ENCODE measurements around the gene PCDHGA3. TPM values are rescaled to one million over a fixed set of nuclear protein-coding genes. Genes with fewer than 3 reads are reported as not detected.
A peak's percentile ranks its signal among the peaks of the same experiment; 100 is the strongest.

The PCDHGA3 gene
- total and polyA plus RNA-seq, 2 of the 13 experiments (the other 11 are each of a cell fraction or from before 2014, with no cell fraction given) = 0.05 TPM; not detected in 1

DNA sequence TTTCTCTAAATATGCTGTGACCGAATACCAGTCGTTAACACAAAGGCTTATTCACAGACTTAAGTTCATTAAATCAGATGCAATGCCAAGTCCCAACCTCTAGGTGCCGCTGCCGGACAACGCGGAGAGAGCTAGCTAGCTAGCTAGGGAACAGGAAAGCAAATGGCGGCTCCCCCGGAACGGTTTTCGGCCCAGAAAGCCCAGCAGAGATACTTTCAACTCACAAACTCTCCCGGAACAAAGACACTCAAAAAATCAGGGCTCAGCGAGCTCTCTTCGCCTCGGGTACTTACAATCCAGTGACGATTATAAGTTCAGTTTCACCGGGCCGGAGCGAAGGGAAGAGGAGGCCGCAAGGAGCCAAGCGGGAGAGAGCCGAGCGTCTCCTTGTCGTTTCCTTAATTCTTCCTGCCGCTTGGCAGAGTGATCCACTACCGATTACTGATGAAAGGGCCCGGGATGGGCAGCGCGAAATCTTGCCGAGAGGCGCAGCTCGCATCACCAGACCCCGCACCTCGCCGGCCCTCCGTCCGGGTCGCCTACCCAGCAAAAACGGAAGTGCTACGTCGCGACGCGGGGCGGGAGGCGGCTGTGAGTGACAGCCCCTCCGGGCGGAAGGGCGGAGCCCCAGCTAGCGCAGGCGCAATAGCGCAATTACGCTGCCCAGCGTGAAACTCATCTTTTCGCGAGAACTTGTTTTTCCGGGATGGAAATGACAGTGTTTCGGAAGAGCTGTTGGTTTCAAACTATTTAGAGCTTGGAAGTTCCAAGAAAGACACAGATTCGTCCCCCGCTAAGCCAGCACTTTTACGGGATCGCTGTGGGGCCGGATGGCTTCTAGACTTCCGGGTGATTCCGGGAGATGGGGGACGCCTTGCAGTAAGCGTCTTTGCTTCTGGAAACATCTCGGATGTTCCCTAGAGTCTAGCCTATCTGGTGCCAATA lies 23.1 kb upstream of the PCDHGA3 start, which contains the start of gene TAF7 (continued):
- TF ChIP-seq ZNF850 (CRISPR knock-in tag; conservative IDR thresholded peaks at IDR 0.05) (peak; percentile 90), ELF1 (CRISPR knock-in tag; IDR thresholded peaks at IDR 0.05) (peak; percentile 95), ETV5 (CRISPR knock-in tag; IDR thresholded peaks at IDR 0.05; ENCODE audit: borderline replicate concordance) (peak; percentile 77), MXD4 (CRISPR knock-in tag; IDR thresholded peaks at IDR 0.05) (no peak), ZNF75D (CRISPR knock-in tag; IDR thresholded peaks at IDR 0.05; ENCODE audit: borderline replicate concordance) (peak; percentile 71; the same call in 1 of the 2 replicates), ZNF562 (CRISPR knock-in tag; IDR thresholded peaks at IDR 0.05; ENCODE audit: borderline replicate concordance) (no peak), ZBTB20 (CRISPR knock-in tag; IDR thresholded peaks at IDR 0.05; ENCODE audit: borderline replicate concordance, low read depth) (no peak), ZNF331 (CRISPR knock-in tag; IDR thresholded peaks at IDR 0.05) (peak; percentile 71), PCBP1 (IDR thresholded peaks at IDR 0.05; ENCODE audit: borderline replicate concordance, low read depth, low read length) (0 out of 2 replicates have a peak, but pooled peaks have one; percentile 53), ZFP36 (IDR thresholded peaks at IDR 0.05; ENCODE audit: borderline replicate concordance, low read depth, low read length, partially characterized antibody) (no peak), HCFC1 (IDR thresholded peaks at IDR 0.05; ENCODE audit: low read depth, low read length) (no peak; the same call in 1 of the 2 replicates), ZNF790 (CRISPR knock-in tag; IDR thresholded peaks at IDR 0.05; ENCODE audit: borderline replicate concordance) (no peak), NR2F6 (IDR thresholded peaks at IDR 0.05) (no peak), NR2F6 (CRISPR knock-in tag; IDR thresholded peaks at IDR 0.05) (0 out of 2 replicates have a peak, but pooled peaks have one; percentile 9), ZNF781 (CRISPR knock-in tag; IDR thresholded peaks at IDR 0.05; ENCODE audit: borderline replicate concordance, not compliant biosample characterization) (peak; percentile 88), ZNF788 (CRISPR knock-in tag; IDR thresholded peaks at IDR 0.05; ENCODE audit: borderline replicate concordance) (peak; percentile 89; the same call in 1 of the 2 replicates), ZNF24 (IDR thresholded peaks at IDR 0.05) (no peak), ISX (CRISPR knock-in tag; conservative IDR thresholded peaks at IDR 0.05) (no peak; the same call in 1 of the 2 replicates), RAD21 (CRISPR knock-in tag; IDR thresholded peaks at IDR 0.05) (no peak), THAP11 (CRISPR knock-in tag; IDR thresholded peaks at IDR 0.05) (peak; percentile 84), FOXK2 (IDR thresholded peaks at IDR 0.05) (no peak)
- TF ChIP-seq, protein P1, sequence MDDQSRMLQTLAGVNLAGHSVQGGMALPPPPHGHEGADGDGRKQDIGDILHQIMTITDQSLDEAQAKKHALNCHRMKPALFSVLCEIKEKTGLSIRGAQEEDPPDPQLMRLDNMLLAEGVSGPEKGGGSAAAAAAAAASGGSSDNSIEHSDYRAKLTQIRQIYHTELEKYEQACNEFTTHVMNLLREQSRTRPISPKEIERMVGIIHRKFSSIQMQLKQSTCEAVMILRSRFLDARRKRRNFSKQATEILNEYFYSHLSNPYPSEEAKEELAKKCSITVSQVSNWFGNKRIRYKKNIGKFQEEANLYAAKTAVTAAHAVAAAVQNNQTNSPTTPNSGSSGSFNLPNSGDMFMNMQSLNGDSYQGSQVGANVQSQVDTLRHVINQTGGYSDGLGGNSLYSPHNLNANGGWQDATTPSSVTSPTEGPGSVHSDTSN (CRISPR knock-in tag; IDR thresholded peaks at IDR 0.05; ENCODE audit: borderline replicate concordance) = peak; percentile 88; the same call in 1 of the 2 replicates
- TF ChIP-seq, protein P2, sequence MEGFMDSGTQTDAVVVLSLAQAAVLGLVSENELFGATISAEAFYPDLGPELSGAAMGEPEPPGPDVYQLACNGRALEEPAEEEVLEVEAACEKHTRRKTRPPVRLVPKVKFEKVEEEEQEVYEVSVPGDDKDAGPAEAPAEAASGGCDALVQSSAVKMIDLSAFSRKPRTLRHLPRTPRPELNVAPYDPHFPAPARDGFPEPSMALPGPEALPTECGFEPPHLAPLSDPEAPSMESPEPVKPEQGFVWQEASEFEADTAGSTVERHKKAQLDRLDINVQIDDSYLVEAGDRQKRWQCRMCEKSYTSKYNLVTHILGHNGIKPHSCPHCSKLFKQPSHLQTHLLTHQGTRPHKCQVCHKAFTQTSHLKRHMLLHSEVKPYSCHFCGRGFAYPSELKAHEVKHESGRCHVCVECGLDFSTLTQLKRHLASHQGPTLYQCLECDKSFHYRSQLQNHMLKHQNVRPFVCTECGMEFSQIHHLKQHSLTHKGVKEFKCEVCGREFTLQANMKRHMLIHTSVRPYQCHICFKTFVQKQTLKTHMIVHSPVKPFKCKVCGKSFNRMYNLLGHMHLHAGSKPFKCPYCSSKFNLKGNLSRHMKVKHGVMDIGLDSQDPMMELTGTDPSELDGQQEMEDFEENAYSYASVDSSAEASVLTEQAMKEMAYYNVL (CRISPR knock-in tag; IDR thresholded peaks at IDR 0.05; ENCODE audit: borderline replicate concordance) = no peak
- TF ChIP-seq, protein P3, sequence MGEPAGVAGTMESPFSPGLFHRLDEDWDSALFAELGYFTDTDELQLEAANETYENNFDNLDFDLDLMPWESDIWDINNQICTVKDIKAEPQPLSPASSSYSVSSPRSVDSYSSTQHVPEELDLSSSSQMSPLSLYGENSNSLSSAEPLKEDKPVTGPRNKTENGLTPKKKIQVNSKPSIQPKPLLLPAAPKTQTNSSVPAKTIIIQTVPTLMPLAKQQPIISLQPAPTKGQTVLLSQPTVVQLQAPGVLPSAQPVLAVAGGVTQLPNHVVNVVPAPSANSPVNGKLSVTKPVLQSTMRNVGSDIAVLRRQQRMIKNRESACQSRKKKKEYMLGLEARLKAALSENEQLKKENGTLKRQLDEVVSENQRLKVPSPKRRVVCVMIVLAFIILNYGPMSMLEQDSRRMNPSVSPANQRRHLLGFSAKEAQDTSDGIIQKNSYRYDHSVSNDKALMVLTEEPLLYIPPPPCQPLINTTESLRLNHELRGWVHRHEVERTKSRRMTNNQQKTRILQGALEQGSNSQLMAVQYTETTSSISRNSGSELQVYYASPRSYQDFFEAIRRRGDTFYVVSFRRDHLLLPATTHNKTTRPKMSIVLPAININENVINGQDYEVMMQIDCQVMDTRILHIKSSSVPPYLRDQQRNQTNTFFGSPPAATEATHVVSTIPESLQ (CRISPR knock-in tag; conservative IDR thresholded peaks at IDR 0.05) = peak; percentile 71; the same call in 1 of the 2 replicates
- TF ChIP-seq, protein P4, sequence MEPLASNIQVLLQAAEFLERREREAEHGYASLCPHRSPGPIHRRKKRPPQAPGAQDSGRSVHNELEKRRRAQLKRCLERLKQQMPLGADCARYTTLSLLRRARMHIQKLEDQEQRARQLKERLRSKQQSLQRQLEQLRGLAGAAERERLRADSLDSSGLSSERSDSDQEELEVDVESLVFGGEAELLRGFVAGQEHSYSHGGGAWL (CRISPR knock-in tag; IDR thresholded peaks at IDR 0.05) = peak; percentile 87; the same call in 1 of the 2 replicates

All from HepG2 (cell line).